ENCODE data around the gene RINT1.

RINT1 gene

GRCh38 chr7:105577251-105577650, 45.2 kb downstream of the RINT1 start:
- H3K9me3 Mint-ChIP-seq: no peaks in the 10 kb centered on the region

GRCh38 chr7:105578496-105578895, 46.5 kb downstream of the RINT1 start:
- Mint-ChIP-seq H3K27ac (no peak overlapping the region), H3K27me3 (ENCODE audit: low read depth) (no peaks in the 10 kb centered on the region), H3K4me3 (no peak overlapping the region), H3K4me1 (ENCODE audit: low read depth) (peaks cover 6% of the 10 kb centered on the region), H3K9me3 (no peaks in the 10 kb centered on the region), H3K36me3 (ENCODE audit: low read depth) (no peaks in the 10 kb centered on the region)
- DNase-seq (ENCODE audit: low spot score): no peak

More at GRCh38 chr7:105577251-105577650, 45.2 kb downstream of the RINT1 start:
- no peaks in the 10 kb centered on the region for H3K27me3 Mint-ChIP-seq (ENCODE audit: low read depth)
- DNase-seq (ENCODE audit: low spot score): no peak
- no peak overlapping the region for H3K27ac Mint-ChIP-seq
- peaks cover 6% of the 10 kb centered on the region for H3K4me1 Mint-ChIP-seq (ENCODE audit: low read depth)
- H3K36me3 Mint-ChIP-seq (ENCODE audit: low read depth): no peaks in the 10 kb centered on the region
- no peak overlapping the region for H3K4me3 Mint-ChIP-seq

GRCh38 chr7:105580022-105580740, 48.2 kb downstream of the RINT1 start:
- peaks cover 6% of the 10 kb centered on the region for H3K4me1 Mint-ChIP-seq (ENCODE audit: low read depth)
- no peak overlapping the region for H3K27ac Mint-ChIP-seq
- no peaks in the 10 kb centered on the region for H3K36me3 Mint-ChIP-seq (ENCODE audit: low read depth)
- H3K27me3 Mint-ChIP-seq (ENCODE audit: low read depth): no peaks in the 10 kb centered on the region
- H3K9me3 Mint-ChIP-seq: peaks cover 12% of the 10 kb centered on the region
- no peak for DNase-seq (ENCODE audit: low spot score)
- H3K4me3 Mint-ChIP-seq: no peak overlapping the region

DNA sequence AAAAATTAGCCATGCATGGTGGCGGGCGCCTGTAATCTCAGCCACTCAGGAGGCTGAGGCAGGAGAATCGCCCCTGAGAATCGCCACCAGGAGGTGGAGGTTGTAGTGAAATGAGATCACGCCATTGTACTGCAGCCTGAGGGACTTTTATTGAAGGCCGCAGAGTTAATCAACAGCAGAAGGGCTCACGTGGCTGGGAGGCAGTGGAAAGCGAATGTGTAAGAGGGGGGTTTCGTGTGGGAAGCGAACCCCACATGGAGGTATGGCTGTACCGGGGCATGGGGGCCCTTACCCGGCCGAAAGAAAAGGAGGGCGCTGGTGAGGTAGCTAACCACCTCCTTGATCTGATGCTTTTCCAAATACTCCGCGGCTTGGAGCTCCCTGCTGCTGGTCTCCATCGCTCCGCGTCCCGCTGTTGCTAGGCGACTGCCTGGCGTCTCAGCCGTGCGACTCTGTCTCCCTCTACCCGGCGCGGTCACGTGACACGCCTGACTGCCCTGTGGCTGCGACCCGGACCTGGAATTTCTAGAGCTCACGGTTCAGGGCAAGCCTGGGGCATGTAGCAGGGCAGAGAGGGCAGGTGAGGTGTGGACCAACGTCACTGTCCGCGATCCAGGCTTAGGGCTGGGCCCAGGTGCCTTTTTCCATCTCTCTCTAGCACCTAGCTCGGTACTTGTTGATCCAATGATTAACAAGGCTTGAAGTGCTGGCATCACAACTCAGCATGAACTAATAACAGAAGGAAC, 49.2 kb downstream of the RINT1 start, which contains the start of gene EFCAB10:
EFCAB10 (minus strand) TSS at position 428 of the 746 bp plus-strand sequence; CDS start at position 398, 30 bp downstream.
- Mint-ChIP-seq H3K27ac (no peak within 1 kb of the TSS), H3K4me3 (peak within 1 kb of the TSS; percentile 82), H3K36me3 (ENCODE audit: low read depth) (no peaks in the 10 kb centered on the region)

DNA sequence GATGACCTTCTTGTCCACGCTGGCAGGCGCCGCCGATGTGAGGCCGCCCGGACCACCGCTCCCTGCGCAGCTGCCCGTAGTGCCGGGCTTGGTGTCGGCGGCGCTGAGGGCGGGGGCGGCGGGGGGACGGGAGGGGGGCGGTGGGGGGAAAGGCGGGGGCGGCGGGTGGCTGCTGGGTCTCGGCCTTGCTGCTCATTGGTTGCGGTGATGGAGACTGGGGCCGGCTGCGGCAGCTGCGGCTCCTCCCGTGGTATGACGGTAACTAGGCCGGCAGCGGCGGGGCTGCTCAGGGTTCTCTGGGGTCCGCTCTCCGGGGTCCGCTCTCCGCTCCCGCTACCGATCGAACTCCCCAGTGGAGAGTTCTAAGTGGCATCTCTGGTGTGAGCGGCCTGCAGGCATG, 51.1 kb downstream of the RINT1 start:
- no peaks in the 10 kb centered on the region for H3K27me3 Mint-ChIP-seq (ENCODE audit: low read depth)
- H3K4me3 Mint-ChIP-seq: no peak overlapping the region
- no peak overlapping the region for H3K27ac Mint-ChIP-seq
- DNase-seq (ENCODE audit: low spot score): no peak
- peaks cover 12% of the 10 kb centered on the region for H3K4me1 Mint-ChIP-seq (ENCODE audit: low read depth)
- no peaks in the 10 kb centered on the region for H3K36me3 Mint-ChIP-seq (ENCODE audit: low read depth)
- H3K9me3 Mint-ChIP-seq: peaks cover 12% of the 10 kb centered on the region

More for the DNA sequence above, 49.2 kb downstream of the RINT1 start, which contains the start of gene EFCAB10:
- Mint-ChIP-seq H3K9me3 (peaks cover 12% of the 10 kb centered on the region), H3K27me3 (ENCODE audit: low read depth) (no peaks in the 10 kb centered on the region), H3K4me1 (ENCODE audit: low read depth) (peaks cover 10% of the 10 kb centered on the region)
- peak; percentile 61 for DNase-seq (ENCODE audit: low spot score)

DNA sequence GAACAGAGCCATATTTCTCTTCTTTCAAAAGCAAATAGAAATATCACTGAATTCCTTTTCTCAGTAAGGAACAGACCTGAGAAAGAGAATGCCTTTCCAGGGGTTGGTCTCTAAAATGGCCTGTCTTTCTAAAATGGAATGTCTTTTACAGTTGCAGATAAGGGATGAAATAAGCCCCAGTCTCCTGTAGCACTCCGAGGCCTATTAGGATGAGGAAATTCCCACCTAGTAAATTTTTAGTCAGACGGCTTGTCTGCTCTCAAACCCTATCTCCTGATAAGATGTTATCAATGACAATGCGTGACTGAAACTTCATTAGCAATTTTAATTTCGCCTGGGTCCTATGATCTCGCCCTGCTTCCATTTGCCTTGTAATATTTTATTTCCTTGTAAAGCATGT, 52.2 kb downstream of the RINT1 start:
- Mint-ChIP-seq H3K9me3 (peaks cover 12% of the 10 kb centered on the region), H3K4me3 (no peak overlapping the region), H3K4me1 (ENCODE audit: low read depth) (peaks cover 16% of the 10 kb centered on the region), H3K27ac (no peak overlapping the region), H3K27me3 (ENCODE audit: low read depth) (no peaks in the 10 kb centered on the region), H3K36me3 (ENCODE audit: low read depth) (no peaks in the 10 kb centered on the region)
- DNase-seq (ENCODE audit: low spot score): no peak

DNA sequence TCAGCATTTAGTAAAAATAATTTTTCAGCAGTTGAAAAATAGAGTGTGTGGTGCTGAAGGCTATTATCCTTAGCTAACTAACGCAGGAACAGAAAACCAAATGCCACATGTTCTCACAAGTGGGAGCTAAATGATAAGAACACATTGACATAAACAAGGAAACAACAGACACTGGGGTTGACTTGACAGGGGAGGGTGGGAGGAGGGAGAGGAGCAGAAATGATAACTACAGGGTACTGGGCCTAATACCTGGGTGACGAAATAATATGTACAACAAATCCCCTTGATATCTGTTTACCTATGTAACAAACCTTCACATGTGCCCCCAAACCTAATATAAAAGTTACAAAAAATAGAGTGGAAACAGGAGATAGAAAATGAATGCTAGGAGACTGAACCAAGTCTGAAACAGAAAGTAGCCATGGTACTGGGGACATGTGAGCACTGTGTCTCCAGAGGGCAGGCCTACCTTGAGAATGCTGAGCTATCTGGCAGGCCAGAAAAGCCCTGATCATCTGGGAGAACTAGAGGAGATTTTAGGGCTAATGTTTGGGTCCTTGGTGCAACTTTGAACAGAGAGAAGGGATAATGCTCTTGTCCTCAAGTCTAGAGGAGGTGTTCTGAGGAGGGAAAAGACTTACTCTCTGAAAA, 54.0 kb downstream of the RINT1 start:
- H3K4me1 Mint-ChIP-seq (ENCODE audit: low read depth): peaks cover 18% of the 10 kb centered on the region
- no peak overlapping the region for H3K27ac Mint-ChIP-seq
- no peak for DNase-seq (ENCODE audit: low spot score)
- no peak overlapping the region for H3K4me3 Mint-ChIP-seq
- no peaks in the 10 kb centered on the region for H3K36me3 Mint-ChIP-seq (ENCODE audit: low read depth)
- H3K9me3 Mint-ChIP-seq: peaks cover 12% of the 10 kb centered on the region
- no peaks in the 10 kb centered on the region for H3K27me3 Mint-ChIP-seq (ENCODE audit: low read depth)

DNA sequence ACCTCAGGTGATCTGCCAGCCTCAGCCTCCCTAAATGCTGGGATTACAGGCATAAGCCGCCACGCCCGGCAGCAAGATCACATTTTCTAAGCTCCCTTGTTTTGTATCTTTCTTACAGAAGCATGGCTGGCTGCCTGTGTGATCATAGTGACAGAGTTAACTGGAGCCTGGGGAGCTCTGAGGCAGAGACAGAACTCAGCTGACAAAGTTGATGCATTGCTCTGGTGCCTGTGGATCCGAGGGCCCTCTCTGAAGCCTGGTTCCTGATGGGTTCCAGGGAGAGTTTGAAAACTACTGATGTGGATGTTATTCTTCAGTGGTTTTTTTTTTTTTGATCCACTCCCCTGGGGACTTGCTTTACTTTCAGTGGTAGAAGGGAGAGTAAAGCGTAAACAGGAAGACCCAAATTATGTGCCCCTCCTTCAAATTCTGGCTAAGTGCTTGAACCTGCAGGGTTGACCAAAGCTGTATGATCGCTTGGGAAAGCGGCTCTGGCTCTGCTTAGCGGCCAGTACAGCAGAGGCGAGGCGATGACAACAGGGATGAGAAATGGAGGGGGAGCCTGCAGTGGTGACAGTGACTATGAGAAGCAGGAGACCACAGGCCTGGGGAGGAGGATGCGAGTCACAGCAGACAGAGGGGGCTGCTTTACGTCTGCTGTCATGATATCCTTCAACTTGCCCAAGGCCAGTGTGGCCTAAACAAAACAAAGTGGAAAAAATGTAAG, 56.1 kb downstream of the RINT1 start:
- Mint-ChIP-seq H3K4me1 (ENCODE audit: low read depth) (peaks cover 13% of the 10 kb centered on the region), H3K4me3 (no peak overlapping the region), H3K27ac (no peak overlapping the region), H3K36me3 (ENCODE audit: low read depth) (no peaks in the 10 kb centered on the region), H3K27me3 (ENCODE audit: low read depth) (peaks cover 2% of the 10 kb centered on the region), H3K9me3 (peaks cover 12% of the 10 kb centered on the region)
- DNase-seq (ENCODE audit: low spot score): no peak

- Mint-ChIP-seq H3K4me3 (no peak overlapping the region), H3K4me1 (ENCODE audit: low read depth) (peaks cover 13% of the 10 kb centered on the region), H3K9me3 (peaks cover 6% of the 10 kb centered on the region), H3K27ac (no peak overlapping the region), H3K36me3 (ENCODE audit: low read depth) (no peaks in the 10 kb centered on the region), H3K27me3 (ENCODE audit: low read depth) (peaks cover 2% of the 10 kb centered on the region)
- DNase-seq (ENCODE audit: low spot score): peak; percentile 45
Observed at GRCh38 chr7:105589356-105590077, 57.5 kb downstream of the RINT1 start.

GRCh38 chr7:105590793-105591192, 58.8 kb downstream of the RINT1 start:
- H3K36me3 Mint-ChIP-seq (ENCODE audit: low read depth): no peaks in the 10 kb centered on the region
- no peaks in the 10 kb centered on the region for H3K9me3 Mint-ChIP-seq
- H3K4me1 Mint-ChIP-seq (ENCODE audit: low read depth): peaks cover 13% of the 10 kb centered on the region
- no peak overlapping the region for H3K4me3 Mint-ChIP-seq
- no peak overlapping the region for H3K27ac Mint-ChIP-seq
- H3K27me3 Mint-ChIP-seq (ENCODE audit: low read depth): peaks cover 2% of the 10 kb centered on the region
- DNase-seq (ENCODE audit: low spot score): no peak

- Mint-ChIP-seq H3K27ac (no peak overlapping the region), H3K4me1 (ENCODE audit: low read depth) (peaks cover 9% of the 10 kb centered on the region), H3K9me3 (no peaks in the 10 kb centered on the region), H3K36me3 (ENCODE audit: low read depth) (no peaks in the 10 kb centered on the region), H3K27me3 (ENCODE audit: low read depth) (peaks cover 2% of the 10 kb centered on the region), H3K4me3 (no peak overlapping the region)
- DNase-seq (ENCODE audit: low spot score): no peak
Observed at GRCh38 chr7:105591522-105591921, 59.5 kb downstream of the RINT1 start.

GRCh38 chr7:105594034-105594433, 62.0 kb downstream of the RINT1 start:
- H3K36me3 Mint-ChIP-seq (ENCODE audit: low read depth): no peaks in the 10 kb centered on the region
- no peak for DNase-seq (ENCODE audit: low spot score)
- H3K4me1 Mint-ChIP-seq (ENCODE audit: low read depth): peaks cover 3% of the 10 kb centered on the region
- H3K27ac Mint-ChIP-seq: no peak overlapping the region
- H3K4me3 Mint-ChIP-seq: no peak overlapping the region
- H3K27me3 Mint-ChIP-seq (ENCODE audit: low read depth): peaks cover 5% of the 10 kb centered on the region
- no peaks in the 10 kb centered on the region for H3K9me3 Mint-ChIP-seq

DNA sequence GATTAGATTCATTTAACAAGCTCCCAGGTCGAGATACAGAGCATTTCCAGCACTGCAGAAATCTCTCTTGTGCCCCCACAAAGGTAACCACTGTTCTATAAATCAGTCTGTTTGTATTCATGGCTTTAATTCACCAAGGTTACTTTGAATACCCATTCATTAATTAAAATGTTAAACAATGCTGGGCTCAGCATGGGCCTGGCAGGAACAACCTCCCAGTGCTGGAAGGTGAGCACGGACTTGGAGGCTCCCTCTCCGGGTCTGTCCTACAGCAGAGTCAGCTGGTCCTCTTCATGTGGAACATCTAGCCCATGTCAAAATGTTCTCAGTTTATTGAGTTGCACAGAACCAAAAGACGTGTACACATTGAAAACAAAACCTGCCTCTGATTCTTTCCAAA, 64.9 kb downstream of the RINT1 start:
- Mint-ChIP-seq H3K36me3 (ENCODE audit: low read depth) (no peaks in the 10 kb centered on the region), H3K27me3 (ENCODE audit: low read depth) (peaks cover 7% of the 10 kb centered on the region), H3K9me3 (no peaks in the 10 kb centered on the region), H3K4me1 (ENCODE audit: low read depth) (no peaks in the 10 kb centered on the region), H3K27ac (no peak overlapping the region), H3K4me3 (no peak overlapping the region)
- DNase-seq (ENCODE audit: low spot score): no peak
